GM18870 (cell line): ENCODE results near the gene CLPSL2.

ENCODE experiments used
- ATAC-seq: cut with Tn5 transposase; IDR thresholded peaks from one replicate; pipeline ENCODE4 v1.9.1; 2021; ENCODE audit warnings: moderate library complexity; ENCODE audit not compliant: unreplicated experiment

Gene CLPSL2

GRCh38 chr6:35746516-35746915, 29.9 kb upstream of the CLPSL2 start:
- ATAC-seq = no peak

DNA sequence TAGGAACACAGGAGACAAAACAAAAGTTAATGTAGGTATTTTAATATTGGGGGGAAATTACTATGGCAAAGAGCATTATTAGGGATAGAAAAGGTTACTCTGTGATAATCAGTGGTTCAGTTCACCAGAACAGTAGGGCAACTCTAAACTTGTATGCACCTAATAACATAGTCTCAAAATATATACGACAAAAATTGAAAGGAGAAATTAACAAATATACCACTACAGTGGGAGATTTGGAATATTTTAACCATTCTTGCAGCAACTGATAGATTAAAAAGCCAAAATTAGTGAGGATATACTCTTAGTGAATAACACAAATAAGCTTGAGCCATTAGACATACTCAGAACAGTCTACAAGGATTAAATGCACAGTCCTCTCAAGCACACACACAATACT, 28.5 kb upstream of the CLPSL2 start:
- ATAC-seq = no peak

DNA sequence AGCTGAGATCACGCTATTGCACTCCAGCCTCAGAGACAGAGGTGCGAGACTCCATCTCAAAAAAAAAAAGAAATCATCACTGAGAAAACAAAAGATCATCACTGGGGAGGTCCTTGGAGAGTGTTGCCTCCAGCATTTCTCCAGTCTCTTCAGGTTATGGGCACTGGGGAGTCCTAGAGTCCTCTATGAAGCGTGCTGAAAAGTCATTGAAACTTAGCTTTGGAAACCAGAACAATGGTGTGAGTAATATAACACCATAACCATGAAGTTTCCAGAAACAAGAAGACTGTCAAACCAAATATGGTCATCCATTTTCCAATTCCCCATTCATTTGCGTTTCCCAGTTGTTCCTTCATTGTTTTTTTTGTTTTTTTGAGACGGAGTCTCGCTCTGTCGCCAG, 25.8 kb upstream of the CLPSL2 start:
- ATAC-seq = no peak

DNA sequence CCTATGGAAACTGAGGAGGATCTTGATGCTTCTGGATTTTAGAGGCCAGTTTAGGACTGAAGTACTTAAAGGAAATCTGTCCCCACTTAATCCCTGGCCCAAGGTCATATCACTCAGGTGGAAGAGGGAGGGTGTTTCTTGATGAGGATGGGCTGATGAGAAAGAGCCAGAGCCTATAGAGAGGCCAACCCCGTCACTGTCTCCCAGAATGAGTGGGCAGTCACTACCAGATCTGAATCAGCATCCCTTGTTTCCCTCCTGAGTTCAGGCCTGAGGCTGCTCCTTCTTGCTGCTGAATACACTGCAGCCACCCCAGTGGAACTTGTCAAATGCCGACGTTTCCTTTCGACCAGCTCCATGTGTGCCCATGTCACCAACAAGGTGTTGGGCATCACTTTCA, 24.8 kb upstream of the CLPSL2 start:
- ATAC-seq = no peak

GRCh38 chr6:35752330-35752729, 24.1 kb upstream of the CLPSL2 start:
- no peak for ATAC-seq

DNA sequence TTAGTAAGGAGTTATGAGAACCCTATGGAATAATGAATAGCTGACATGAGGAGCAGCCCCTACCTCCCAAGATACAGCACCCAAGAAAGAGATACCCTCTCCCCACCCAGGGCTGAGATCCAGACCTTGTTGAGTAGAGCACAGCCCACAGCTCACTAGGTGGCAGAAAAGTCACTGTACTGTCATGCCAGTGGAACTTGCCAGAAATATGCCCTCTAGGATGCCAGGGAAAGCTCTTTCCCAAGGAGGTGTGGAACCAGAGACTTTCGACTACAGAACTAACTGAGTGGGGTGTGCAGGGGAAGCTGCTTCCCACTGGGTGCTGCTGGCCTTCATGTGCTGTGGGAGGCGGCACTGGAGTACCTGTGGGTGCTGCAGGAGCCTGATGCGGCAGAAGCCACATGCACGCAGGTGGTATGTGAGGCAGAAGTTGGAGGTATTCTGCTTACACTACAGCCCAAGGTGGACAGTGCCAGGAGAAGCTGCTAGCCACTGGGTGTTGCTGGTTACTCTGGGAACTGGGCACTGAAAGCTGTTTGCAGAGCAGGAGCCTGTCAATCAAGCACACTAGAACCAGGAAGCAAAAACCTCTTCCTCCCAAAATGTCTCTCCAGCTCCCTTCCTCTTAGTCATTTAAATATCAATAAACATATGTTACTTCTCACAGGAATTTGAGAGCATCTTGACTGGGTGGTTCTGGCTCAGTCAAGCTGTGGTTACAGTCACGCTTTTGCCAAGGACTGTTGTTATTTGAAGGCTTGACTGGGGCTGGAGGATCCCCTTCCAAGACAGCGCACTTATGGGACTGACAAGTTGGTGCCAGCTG, 21.7 kb upstream of the CLPSL2 start:
- no peak for ATAC-seq

DNA sequence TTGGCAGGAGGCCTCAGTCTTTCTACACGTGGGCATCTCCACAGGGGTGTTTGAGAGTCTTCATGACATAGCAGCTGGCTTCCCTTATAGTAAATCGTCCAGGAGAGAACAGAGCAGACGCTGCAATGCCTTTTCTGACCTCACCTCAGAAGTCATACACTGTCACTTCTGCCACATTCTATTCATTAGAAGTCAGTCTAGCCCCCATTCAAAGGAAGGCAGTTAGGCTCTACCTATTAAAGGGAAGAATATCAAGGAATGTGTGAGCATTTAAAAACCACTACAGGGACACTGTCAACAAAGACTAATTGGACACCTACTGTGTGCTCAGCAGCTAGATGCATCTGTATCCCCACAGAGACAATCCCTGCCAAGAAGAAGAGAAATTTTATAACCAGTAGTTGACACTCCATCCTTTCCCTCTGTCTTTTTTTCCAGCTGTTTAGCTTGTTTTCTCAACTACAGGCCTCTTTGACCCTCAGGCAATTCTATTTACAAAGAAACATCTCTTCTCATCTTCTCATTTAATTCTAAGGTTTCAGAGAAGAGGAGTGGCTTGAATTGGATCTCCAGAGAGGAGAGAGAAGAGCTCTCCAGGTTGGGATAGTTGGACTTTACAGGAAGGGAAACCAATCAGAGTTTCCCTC, 21.0 kb upstream of the CLPSL2 start:
- no peak for ATAC-seq

DNA sequence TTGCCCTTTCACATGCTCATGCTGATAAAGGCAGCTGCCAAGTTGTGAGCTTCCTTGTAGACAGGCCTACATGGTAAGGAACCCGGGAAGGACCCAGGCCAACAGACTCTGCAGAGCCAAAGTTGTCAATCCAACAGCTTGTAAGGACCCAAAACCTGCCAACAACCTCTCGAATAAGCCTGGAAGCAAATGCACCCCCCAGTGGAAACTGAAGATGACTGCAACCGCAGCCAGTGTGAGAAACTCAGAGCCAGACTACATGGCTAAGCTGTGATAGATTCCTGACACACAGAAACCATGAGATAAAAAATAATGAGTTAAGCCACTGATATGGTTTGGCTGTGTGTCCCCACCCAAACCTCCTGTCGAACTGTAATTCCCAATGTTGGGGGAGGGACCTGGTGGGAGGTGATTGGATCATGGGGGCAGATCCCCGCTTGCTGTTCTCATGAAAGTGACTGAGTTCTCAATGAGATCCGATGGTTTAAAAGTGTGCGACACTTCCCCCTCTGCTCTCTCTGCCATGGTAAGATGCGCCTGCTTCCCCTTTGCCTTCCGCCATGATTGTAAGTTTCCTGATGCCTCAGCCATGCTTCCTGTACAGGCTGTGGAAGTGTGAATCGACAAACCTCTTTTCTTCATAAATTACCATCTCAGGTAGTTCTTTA, 18.8 kb upstream of the CLPSL2 start:
- ATAC-seq = no peak

- no peak for ATAC-seq
These were observed 17.0 kb upstream of the CLPSL2 start for GRCh38 chr6:35759426-35759825.

GRCh38 chr6:35765739-35766138, 10.7 kb upstream of the CLPSL2 start:
- ATAC-seq = no peak

- no peak for ATAC-seq
These were observed 7.2 kb upstream of the CLPSL2 start for GRCh38 chr6:35769211-35769610.

- no peak for ATAC-seq
These were observed 5.1 kb upstream of the CLPSL2 start for GRCh38 chr6:35771343-35771627.

- ATAC-seq = no peak
These were observed 2.1 kb upstream of the CLPSL2 start for GRCh38 chr6:35774116-35774794.

GRCh38 chr6:35775031-35775430, 1.4 kb upstream of the CLPSL2 start:
- no peak for ATAC-seq

DNA sequence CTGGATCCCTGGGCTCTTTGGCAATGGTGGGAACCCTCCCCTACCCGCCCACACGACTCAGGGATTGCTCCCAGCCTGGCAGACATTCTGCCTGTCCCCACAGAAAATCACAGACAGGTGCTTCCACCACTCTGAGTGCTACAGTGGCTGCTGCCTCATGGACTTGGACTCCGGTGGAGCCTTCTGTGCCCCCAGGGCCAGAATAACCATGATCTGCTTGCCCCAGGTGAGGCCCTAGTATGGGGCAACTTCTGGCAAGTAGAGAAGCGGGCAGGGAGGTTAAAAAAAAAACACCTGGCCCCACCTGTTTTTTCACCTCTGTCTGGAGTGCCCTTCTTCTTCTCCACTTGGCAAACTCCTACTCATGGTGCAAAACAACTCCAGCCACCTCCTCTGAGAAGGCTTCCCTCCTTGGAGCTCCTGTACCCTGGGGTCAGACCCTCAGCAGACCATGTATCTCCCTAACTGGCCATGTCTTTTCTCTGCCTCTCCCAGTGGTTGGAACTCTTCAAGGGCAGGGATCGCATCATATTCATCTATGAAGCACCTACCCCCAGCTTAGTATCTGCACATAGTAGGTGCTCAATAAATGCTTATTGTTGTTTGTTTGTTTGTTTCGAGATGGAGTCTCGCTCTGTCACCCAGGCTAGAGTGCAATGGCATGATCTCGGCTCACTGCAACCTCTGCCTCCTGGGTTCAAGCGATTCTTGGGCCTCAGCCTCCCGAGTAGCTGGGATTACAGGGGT, 1.1 kb downstream of the CLPSL2 start:
- no peak for ATAC-seq

GRCh38 chr6:35778437-35778836, 2.0 kb downstream of the CLPSL2 start:
- ATAC-seq = no peak

DNA sequence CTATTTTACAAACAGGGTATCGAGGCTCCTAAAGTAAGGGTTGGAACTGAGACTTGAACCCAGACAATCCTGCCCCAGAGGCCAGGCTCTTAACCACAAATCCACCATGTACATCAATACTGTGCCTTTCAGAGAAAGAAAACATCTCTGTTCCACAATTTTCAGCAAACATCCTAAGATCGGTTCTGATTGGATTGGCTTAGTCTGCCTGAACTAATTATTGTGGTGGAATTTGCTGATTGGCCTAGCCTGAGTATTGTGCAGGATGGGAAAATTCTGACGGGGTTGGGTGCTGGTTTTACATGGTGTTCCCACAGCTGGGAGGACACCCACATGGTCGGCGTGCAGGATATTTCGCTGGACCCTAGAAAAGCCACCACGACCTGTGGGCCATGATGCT, 4.3 kb downstream of the CLPSL2 start, which contains the start of gene CLPSL1:
TSS of gene CLPSL1 (plus strand) at position 301 of the 400 bp plus-strand sequence. CDS start at position 393, 92 bp downstream.
- no peak for ATAC-seq

DNA sequence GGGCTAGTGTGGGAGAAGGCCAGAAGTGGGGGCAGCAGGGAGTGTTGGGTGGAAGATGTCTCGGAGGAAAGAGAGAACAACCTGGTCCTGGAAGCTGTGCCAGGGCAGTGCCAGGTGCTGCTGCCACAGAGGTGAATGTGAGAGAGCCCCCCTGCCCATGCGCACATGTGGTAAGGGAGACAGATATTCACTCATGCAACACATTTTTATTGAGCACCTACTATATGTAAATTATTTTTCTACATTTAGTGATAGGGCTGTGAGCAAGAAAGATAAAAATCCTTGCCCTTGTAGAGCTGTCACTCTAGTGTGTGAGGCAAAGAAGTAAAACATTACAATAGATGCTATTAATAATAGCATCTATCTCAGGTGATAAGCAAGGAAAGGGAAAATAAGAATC, 4.9 kb downstream of the CLPSL2 start:
- no peak for ATAC-seq

DNA sequence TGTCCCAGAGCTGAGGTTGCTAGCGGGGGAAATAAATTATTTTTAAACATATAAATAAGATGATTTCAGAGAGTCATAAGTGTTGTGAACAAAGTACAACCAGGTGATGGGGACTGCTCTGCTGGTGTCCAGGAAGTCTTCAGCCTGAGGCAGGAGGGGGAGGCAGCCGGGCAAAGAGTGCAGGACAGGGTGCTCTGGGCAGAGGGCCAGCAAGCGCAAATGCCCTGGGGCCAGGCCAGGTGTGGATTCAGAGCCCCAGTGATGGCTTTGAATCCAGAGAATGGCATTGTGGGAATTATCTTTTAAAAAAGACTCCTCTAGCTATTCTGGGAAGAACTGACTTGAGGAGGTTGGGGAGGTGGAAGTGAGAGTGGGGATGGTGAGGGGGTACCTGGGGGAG, 6.0 kb downstream of the CLPSL2 start:
- no peak for ATAC-seq

DNA sequence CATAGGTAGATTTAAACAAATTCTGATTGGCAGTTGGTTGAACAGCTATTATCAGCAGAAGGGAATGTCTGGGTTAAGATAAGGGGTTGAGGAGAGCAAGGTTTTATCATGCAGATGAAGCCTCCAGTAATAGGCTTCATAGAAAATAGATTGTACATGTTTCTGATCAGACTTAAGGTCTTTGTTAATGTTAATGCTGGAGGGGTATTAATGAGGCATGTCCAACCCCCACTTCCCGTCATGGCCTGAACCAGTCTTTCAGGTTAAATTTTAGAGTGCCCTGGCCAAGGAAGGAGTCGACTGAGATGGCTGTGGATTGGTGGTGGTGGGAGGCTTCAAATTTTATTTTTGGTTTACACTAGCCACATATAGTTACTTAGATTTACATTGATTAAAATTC, 7.8 kb downstream of the CLPSL2 start:
- ATAC-seq = no peak

- no peak for ATAC-seq
These were observed 9.9 kb downstream of the CLPSL2 start for GRCh38 chr6:35786272-35786671.
